Aorta (tissue), 5 donors: ENCODE results near the gene PRDM15. TPM values are rescaled to one million over a fixed set of nuclear protein-coding genes. Genes with fewer than 3 reads are reported as not detected.

Experiments used
- ATAC-seq: fragments of 200-7000 bp; cut with Tn5 transposase; one replicate; pipeline ENCODE4 v1.9.1; 2022; ENCODE audit warnings: moderate library complexity; ENCODE audit not compliant: low FRiP score
- DNase-seq, 2 donors: peaks; one replicate each; pipeline ENCODE4 v3.0.0-alpha.2; 2020
- H3K27ac ChIP-seq, 2 donors: one replicate each; pipeline ENCODE4 v1.5.1; 2013; ENCODE audit warnings: low read length in 2 of 2, mild to moderate bottlenecking in 2 of 2, moderate library complexity in 2 of 2, control low read depth in 1 of 2, inconsistent platforms in 1 of 2, low read depth in 1 of 2
- H3K27me3 ChIP-seq, 2 donors: one replicate each; pipeline ENCODE4 v1.6.1; 2013; ENCODE audit warnings: control low read depth in 1 of 2, low read length in 1 of 2, mild to moderate bottlenecking in 1 of 2, moderate library complexity in 1 of 2; ENCODE audit not compliant: insufficient read depth in 2 of 2, control insufficient read depth in 1 of 2
- H3K36me3 ChIP-seq, 2 donors: one replicate each; pipeline ENCODE4 v1.6.1; 2013; ENCODE audit warnings: control low read depth in 1 of 2, low read length in 1 of 2, mild to moderate bottlenecking in 1 of 2; ENCODE audit not compliant: insufficient read depth in 2 of 2, control insufficient read depth in 1 of 2
- H3K4me1 ChIP-seq, 2 donors: one replicate each; pipeline ENCODE4 v1.6.1; 2013; ENCODE audit warnings: low read length in 2 of 2, control low read depth in 1 of 2, mild to moderate bottlenecking in 1 of 2, moderate library complexity in 1 of 2; ENCODE audit not compliant: insufficient read depth in 2 of 2, control insufficient read depth in 1 of 2
- H3K4me3 ChIP-seq, 2 donors: one replicate each; pipeline ENCODE4 v1.5.1; 2013; ENCODE audit warnings: low read length in 2 of 2, control low read depth in 1 of 2, mild to moderate bottlenecking in 1 of 2
- H3K9me3 ChIP-seq: one replicate; pipeline ENCODE4 v1.6.1; 2013; ENCODE audit warnings: mild to moderate bottlenecking, low read length; ENCODE audit not compliant: control insufficient read depth
- WGBS, 2 donors: extraction: QIAGEN DNeasy Blood & Tissue Kit; methylation state at CpG; one replicate each; pipeline ENCODE4 v1.1.7; 2013; 5-methylcytosine and 5-hydroxymethylcytosine counted together
- intact Hi-C, 2 donors: fragments of 100-400 bp; cut with DNase I; formaldehyde crosslinking; loops; one replicate each; pipeline versions ENCODE4 v1.14.2 to v1.15.0; 2022
- polyA plus RNA-seq, 2 donors: library from polyadenylated mRNA; stranded (reverse); fragments of 200-250 nt; gene quantifications; one replicate each; pipeline ENCODE4 v1.2.3, GENCODE V29; 2013
- total RNA-seq, 2 donors: library from RNA; stranded (reverse); fragmentation: NEBNext Ultra II Directional; extraction: Animal tissue kit (Norgen Biotek cat#: 25700); gene quantifications; one replicate each; pipeline ENCODE4 v1.2.1, GENCODE V29; 2021
- donor health status: healthy with polysubstance abuse.
- donor health status: Bipolar disorder and iron deficiency.
- donor health status: DM: no; HTN: no; CAD: no.
- donor health status: DM: no; HTN: no; CAD: no.
- donor health status: DM: yes; HTN: yes; CAD: no.

The PRDM15 gene
- total and polyA plus RNA-seq, 4 donors: 2.6 to 11.5 (median 7.5) TPM

GRCh38 chr21:41865002-41865777 lies 14.0 kb downstream of the PRDM15 start:
- no peaks in the 10 kb centered on the region for H3K4me1 ChIP-seq
- WGBS, 2 donors: 89 to 91% methylated on average over 15 of the region's 15 CpGs
- H3K4me3 ChIP-seq: no peak overlapping the region
- no peak for DNase-seq
- ATAC-seq: peak; percentile 53
- H3K9me3 ChIP-seq: no peaks in the 10 kb centered on the region
- H3K27ac ChIP-seq: no peak overlapping the region
- intact Hi-C loops: loop anchor here in 1 of 2 donors (10.0 kb wide), 1 partner anchor 60 kb away; no protein-coding TSS in a partner anchor
- H3K36me3 ChIP-seq: no peaks in the 10 kb centered on the region
- no peaks in the 10 kb centered on the region for H3K27me3 ChIP-seq

DNA sequence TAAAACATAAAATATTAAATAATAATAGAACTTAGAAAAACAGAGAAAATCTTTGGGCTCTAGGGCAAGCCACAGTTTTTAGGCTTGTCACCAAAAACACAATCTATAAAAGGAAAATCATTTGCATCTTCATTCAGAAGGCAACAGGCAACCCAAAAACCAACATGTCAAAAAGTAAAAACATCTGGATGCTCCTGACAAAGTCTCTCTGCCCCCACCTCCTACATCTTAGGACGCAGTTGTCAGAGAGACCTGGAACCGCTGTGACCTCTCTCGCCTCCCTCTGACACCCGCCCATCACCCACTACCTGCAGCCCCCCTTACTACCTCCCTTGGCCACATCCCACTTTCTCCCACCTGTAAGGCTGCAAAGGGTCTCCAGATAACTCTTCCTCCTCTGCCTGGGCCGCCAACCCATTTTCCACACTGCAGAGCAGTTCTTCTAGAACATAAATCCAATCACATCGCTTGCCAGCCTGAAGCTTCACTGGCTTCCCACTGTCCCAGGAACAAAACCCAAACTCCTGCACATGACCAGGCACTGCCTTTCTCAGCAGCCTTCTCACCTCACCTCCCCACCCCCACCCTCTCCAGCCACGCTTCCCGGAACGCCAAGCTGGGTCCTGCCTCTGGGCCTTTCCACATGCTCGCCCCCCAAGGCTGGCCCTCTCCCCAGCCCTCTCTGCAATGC lies 14.7 kb downstream of the PRDM15 start:
- H3K36me3 ChIP-seq: no peaks in the 10 kb centered on the region
- no peaks in the 10 kb centered on the region for H3K27me3 ChIP-seq
- no peaks in the 10 kb centered on the region for H3K4me1 ChIP-seq
- H3K27ac ChIP-seq: no peak overlapping the region
- intact Hi-C loops: loop anchor here in 1 of 2 donors (10.0 kb wide), 1 partner anchor 60 kb away; no protein-coding TSS in a partner anchor
- H3K4me3 ChIP-seq: no peak overlapping the region
- DNase-seq (no peak), ATAC-seq (no peak)
- WGBS, 2 donors: 95 to 96% methylated on average over 10 of the region's 10 CpGs
- H3K9me3 ChIP-seq: no peaks in the 10 kb centered on the region

GRCh38 chr21:41863439-41863740 lies 15.8 kb downstream of the PRDM15 start:
- ATAC-seq (no peak), DNase-seq (no peak)
- intact Hi-C loops: loop anchor here in 1 of 2 donors (10.0 kb wide), 1 partner anchor 59 kb away; no protein-coding TSS in a partner anchor
- no peaks in the 10 kb centered on the region for H3K36me3 ChIP-seq
- H3K27me3 ChIP-seq: no peaks in the 10 kb centered on the region
- H3K9me3 ChIP-seq: no peaks in the 10 kb centered on the region
- H3K27ac ChIP-seq: no peak overlapping the region
- H3K4me3 ChIP-seq: no peak overlapping the region
- no peaks in the 10 kb centered on the region for H3K4me1 ChIP-seq
- WGBS, 2 donors: 88 to 94% methylated on average over 4 of the region's 4 CpGs

DNA sequence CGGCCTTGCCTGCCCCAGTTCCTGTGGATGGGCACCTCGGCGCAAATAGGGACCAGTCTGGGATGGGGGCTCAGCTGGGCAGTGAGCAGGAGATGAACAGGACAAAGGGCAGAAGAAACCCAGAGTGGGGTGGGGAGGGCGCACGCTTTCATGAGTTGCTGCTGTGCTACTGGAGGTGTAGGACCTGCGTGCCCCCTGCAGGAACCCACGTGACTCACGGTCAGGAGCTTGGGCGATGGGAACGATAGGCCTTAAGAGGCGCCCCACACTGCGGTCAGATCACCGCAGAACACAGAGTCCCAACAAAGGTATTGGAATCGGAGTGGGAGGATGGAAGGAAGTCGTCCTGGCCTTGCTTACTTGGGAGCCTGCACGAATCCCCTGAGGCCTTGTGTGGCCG lies 17.2 kb downstream of the PRDM15 start:
- intact Hi-C loops: loop anchor here in 1 of 2 donors (10.0 kb wide), 1 partner anchor 57 kb away; no protein-coding TSS in a partner anchor
- H3K27ac ChIP-seq: no peak overlapping the region
- no peaks in the 10 kb centered on the region for H3K27me3 ChIP-seq
- H3K9me3 ChIP-seq: no peaks in the 10 kb centered on the region
- WGBS, 2 donors: 94 to 95% methylated on average over 17 of the region's 17 CpGs
- no peaks in the 10 kb centered on the region for H3K4me1 ChIP-seq
- peaks cover 0 to 2% of the 10 kb centered on the region in 2 donors for H3K36me3 ChIP-seq
- ATAC-seq (no peak), DNase-seq (no peak)
- no peak overlapping the region for H3K4me3 ChIP-seq

DNA sequence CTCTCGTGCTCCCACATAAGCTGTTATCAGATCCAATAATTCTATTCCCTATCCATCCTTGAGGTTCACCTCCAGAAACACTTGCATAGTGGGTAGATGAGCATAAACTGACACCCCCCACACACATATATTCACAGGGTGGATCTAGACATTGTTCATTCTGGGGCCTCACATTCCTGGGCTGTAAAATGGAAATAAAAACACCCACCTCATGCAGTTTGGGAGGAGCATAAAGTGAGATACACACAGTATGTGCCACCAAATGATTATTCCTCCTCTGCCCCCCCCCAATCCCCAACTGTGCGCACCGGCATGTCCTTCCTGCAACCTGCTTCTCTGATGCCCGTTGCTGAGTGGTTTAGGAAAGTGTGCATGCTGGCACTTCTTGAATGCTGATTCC lies 17.9 kb downstream of the PRDM15 start:
- H3K27me3 ChIP-seq: no peaks in the 10 kb centered on the region
- intact Hi-C loops: loop anchor here in 1 of 2 donors (10.0 kb wide), 1 partner anchor 56 kb away; no protein-coding TSS in a partner anchor
- H3K4me1 ChIP-seq: no peaks in the 10 kb centered on the region
- 81 to 88% methylated on average over 4 of the region's 4 CpGs for WGBS, 2 donors
- no peaks in the 10 kb centered on the region for H3K9me3 ChIP-seq
- DNase-seq (no peak), ATAC-seq (no peak)
- peaks cover 0 to 3% of the 10 kb centered on the region in 2 donors for H3K36me3 ChIP-seq
- H3K4me3 ChIP-seq: no peak overlapping the region
- H3K27ac ChIP-seq: no peak overlapping the region

- no peaks in the 10 kb centered on the region for H3K27me3 ChIP-seq
- H3K27ac ChIP-seq: no peak overlapping the region
- WGBS, 2 donors: 92 to 95% methylated on average over 23 of the region's 23 CpGs
- DNase-seq (no peak), ATAC-seq (no peak)
- no peaks in the 10 kb centered on the region for H3K9me3 ChIP-seq
- no peak overlapping the region for H3K4me3 ChIP-seq
- intact Hi-C loops: no loop called here
- peaks cover 2 to 4% of the 10 kb centered on the region in 2 donors for H3K36me3 ChIP-seq
- H3K4me1 ChIP-seq: no peaks in the 10 kb centered on the region
Observed at GRCh38 chr21:41859297-41859980, 19.7 kb downstream of the PRDM15 start.

DNA sequence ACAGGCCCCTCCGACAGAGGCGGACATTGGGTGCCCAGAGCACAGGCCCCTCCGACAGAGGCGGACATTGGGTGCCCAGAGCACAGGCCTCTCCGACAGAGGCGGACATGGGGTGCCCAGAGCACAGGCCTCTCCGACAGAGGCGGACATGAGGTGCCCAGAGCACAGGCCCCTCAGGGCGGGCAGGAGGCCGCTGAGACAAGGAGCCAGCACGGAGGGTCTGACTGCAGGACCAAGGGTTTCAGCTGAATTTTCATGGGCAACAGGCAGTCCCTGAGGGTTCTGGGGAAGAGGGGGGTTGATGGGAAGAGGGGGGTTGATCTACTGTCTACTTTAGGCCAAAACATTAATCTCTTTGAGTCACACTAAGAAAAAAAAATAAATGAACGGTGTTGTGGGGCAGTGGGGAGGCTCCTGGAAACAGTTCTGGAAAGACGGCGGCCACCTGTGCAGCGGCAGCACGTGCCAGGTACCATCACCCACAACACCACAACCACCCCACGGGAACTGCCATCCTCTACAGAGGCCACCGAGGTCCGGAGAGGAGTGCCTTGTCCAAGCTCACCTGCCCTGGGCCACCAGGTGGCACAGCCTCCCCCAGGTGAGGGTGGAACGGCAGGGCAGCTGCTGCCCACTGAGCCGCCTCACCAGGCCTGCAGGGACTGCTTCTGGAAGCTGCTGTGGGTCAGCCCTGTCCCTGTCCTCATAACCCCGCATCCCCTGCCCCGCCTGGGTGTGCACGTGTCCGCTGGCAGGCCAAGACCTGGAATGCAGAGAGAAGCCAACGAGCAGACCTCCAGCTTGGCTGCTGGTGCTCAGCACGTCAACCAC lies 20.5 kb downstream of the PRDM15 start:
- WGBS, 2 donors: 94 to 96% methylated on average over 24 to 27 of the region's 27 CpGs
- no peaks in the 10 kb centered on the region for H3K9me3 ChIP-seq
- intact Hi-C loops: no loop called here
- H3K36me3 ChIP-seq: peaks cover 2 to 7% of the 10 kb centered on the region in 2 donors
- no peaks in the 10 kb centered on the region for H3K4me1 ChIP-seq
- H3K4me3 ChIP-seq: no peak overlapping the region
- H3K27me3 ChIP-seq: no peaks in the 10 kb centered on the region
- no peak overlapping the region for H3K27ac ChIP-seq
- DNase-seq: no peak
- no peak for ATAC-seq

DNA sequence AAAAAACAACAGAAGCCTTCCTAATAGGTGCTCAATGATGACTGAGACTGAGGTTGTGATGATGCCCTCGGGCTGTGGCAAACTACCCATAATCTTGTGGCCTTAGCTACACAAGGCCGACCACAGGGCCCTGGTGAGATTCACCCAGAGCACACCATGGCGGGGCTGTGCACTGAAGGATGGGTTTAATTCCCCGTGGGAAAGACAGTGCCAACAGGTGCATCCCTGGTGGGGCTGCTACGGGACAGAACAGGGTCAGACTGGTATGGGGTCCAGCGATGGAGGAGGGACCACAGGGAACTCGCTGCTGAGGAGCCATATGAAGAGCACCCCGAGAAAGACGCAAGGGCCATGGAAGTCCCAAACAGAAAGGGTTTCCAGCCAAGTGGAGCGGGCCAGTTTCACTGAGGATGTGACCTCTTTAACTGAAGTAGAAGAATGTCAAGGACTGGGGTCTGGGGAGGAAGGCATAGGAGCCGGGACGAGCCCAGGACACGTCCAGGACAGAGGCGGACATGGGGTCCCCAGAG lies 21.3 kb downstream of the PRDM15 start:
- H3K4me3 ChIP-seq: no peak overlapping the region
- ATAC-seq: no peak
- H3K27me3 ChIP-seq: no peaks in the 10 kb centered on the region
- H3K36me3 ChIP-seq: peaks cover 2 to 7% of the 10 kb centered on the region in 2 donors
- no peak for DNase-seq
- no peaks in the 10 kb centered on the region for H3K9me3 ChIP-seq
- H3K27ac ChIP-seq: no peak overlapping the region
- WGBS, 2 donors: 97 to 98% methylated on average over 14 of the region's 14 CpGs
- intact Hi-C loops: no loop called here
- no peaks in the 10 kb centered on the region for H3K4me1 ChIP-seq
